H1 (cell line): ENCODE data around the gene SFRP2.
A peak's percentile ranks its signal among the peaks of the same experiment; 100 is the strongest.

ENCODE experiments used
- CEBPB ChIP-seq: IDR thresholded peaks from 2 replicates; pipeline ENCODE4 v1.6.1; 2012; ENCODE audit warnings: low read depth, low read length
- CTCF ChIP-seq, 3 experiments: IDR thresholded peaks; 1 replicate in 2 of 3; 2 replicates in 1 of 3; pipeline versions ENCODE4 v1.5.1 to v1.6.1; 2011; ENCODE audit warnings: low read length in 3 of 3, mild to moderate bottlenecking in 3 of 3, inconsistent platforms in 2 of 3, low read depth in 1 of 3, moderate library complexity in 1 of 3; ENCODE audit not compliant: insufficient read depth in 1 of 3; ENCODE audit errors: control extremely low read depth in 1 of 3
- JUN ChIP-seq: IDR thresholded peaks from 2 replicates; pipeline ENCODE4 v1.6.1; 2011; ENCODE audit warnings: low read depth, mild to moderate bottlenecking, improper control_type of control experiment, low read length
- SIRT6 ChIP-seq: IDR thresholded peaks from one replicate; pipeline ENCODE4 v1.7.1; 2012; ENCODE audit warnings: low read length, inconsistent platforms
- SP2 ChIP-seq: IDR thresholded peaks from 2 replicates; pipeline ENCODE4 v1.6.1; 2012; ENCODE audit warnings: mild to moderate bottlenecking, low read length, inconsistent platforms

GRCh38 chr4:153773236-153773690, 15.6 kb downstream of the SFRP2 start:
- TF ChIP-seq SP2 (no peak), JUN (no peak), CTCF (IDR thresholded peaks at IDR 0.05; ENCODE audit: control extremely low read depth in 1 of 3, insufficient read depth in 1 of 3, low read depth in 1 of 3, low read length in 3 of 3) (peak in 2 of 3 experiments; percentile 51 to 60; a peak in 3 of 4 replicates), SIRT6 (no peak), CEBPB (no peak)
